Stimulated activated effector memory CD8-positive, alpha-beta T cell treated with anti-CD3 and anti-CD28 coated beads, Interleukin-12 subunit alpha, Interleukin-12 subunit beta, amount 100 ng/mL, for 72 hours (primary cell): Measurements from ENCODE around the gene SLC6A6.
"Not testable (repeated sequence)": the region's sequence is repeated elsewhere in the genome, so short reads cannot be mapped to it uniquely, and the experiment has no call there.

Experiments
- ATAC-seq: fragments of 150-1000 bp; cut with Tn5 transposase; 2 replicates; pipeline ENCODE4 v1.10.0; 2021
- DNase-seq, 2 donors: peaks; one replicate each; pipeline ENCODE4 v3.0.0; 2021 to 2022; ENCODE audit warnings: low spot score in 2 of 2
- H3K27ac Mint-ChIP-seq: one replicate; pipeline ENCODE4 v1.8.0; 2022; ENCODE audit warnings: mild to moderate bottlenecking, mixed read lengths
- H3K36me3 Mint-ChIP-seq: one replicate; pipeline ENCODE4 v1.8.0; 2022; ENCODE audit warnings: mild to moderate bottlenecking, mixed read lengths
- H3K4me1 Mint-ChIP-seq: one replicate; pipeline ENCODE4 v1.8.0; 2022; ENCODE audit warnings: mixed read lengths
- H3K4me3 Mint-ChIP-seq: one replicate; pipeline ENCODE4 v1.8.0; 2022; ENCODE audit warnings: mild to moderate bottlenecking, mixed read lengths
- H3K9me3 Mint-ChIP-seq: one replicate; pipeline ENCODE4 v1.8.0; 2022; ENCODE audit warnings: mixed read lengths

SLC6A6 gene

DNA sequence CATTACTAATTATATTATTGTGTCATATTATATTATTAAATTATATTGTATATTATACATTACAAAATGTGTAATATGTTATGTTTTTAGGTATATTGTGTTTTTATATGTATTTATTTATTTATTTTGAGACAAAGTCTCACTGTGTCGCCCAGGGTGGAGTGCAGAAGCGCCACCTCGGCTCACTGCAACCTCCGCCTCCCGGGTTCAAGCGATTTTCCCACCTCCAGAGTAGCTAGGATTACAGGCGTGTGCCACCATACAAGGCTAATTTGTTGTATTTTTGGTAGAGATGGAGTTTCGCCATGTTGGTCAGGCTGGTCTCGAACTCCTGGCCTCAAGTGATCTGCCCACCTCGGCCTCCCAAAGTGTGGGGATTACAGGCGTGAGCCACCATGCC, 113.1 kb downstream of the SLC6A6 start:
- not testable (repeated sequence) for H3K4me3 Mint-ChIP-seq, H3K27ac Mint-ChIP-seq, H3K9me3 Mint-ChIP-seq, H3K36me3 Mint-ChIP-seq, H3K4me1 Mint-ChIP-seq, DNase-seq, ATAC-seq

GRCh38 chr3:14516738-14517345, 114.4 kb downstream of the SLC6A6 start:
- no peak overlapping the region for H3K4me3 Mint-ChIP-seq
- ATAC-seq = no peak

DNA sequence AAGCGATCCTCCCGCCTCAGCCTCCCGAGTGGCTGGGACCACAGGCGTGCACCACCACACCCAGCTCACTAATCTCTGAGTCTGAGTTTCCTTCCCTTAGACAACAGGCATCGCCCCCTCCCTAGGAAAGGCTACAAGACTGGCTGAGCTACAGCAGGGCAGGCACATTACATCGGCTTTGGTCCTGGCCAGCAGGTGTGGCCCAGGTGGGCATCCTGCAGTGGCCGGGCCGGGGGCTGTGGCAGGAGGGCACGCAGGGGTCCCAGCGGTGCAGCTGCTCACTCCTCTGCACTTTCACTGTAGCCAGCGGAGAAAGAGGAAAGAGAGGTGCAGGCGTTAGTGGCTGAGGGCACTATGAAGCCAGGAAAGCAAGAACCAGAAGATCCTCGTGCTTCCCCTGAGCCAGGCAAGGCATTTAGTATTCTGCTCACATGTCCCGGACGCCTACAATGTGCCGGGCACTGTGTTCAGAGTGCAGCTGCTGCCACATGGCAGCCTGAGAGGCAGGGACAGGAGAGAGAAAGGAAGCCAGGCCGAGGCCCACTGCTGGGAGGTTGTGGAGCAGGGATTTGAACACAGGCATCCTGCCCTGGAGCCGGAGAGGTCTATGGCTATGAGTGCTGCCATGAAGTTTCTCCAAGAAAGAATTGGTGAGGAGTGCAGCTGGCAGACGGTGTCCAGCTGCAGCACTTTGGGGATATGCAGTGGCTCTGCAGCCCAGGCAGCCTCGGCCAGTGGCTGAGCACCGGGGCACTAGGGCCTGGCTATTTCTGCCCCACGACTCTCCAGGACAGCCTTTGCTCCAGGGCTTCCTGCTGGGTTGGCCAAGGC, 115.4 kb downstream of the SLC6A6 start:
- H3K9me3 Mint-ChIP-seq = no peaks in the 10 kb centered on the region
- DNase-seq = no peak
- no peak overlapping the region for H3K4me3 Mint-ChIP-seq
- no peaks in the 10 kb centered on the region for H3K4me1 Mint-ChIP-seq
- H3K27ac Mint-ChIP-seq = no peak overlapping the region
- no peak for ATAC-seq
- H3K36me3 Mint-ChIP-seq = no peaks in the 10 kb centered on the region

More at GRCh38 chr3:14516738-14517345, 114.4 kb downstream of the SLC6A6 start:
- Mint-ChIP-seq H3K9me3 (no peaks in the 10 kb centered on the region), H3K4me1 (no peaks in the 10 kb centered on the region), H3K27ac (no peak overlapping the region), H3K36me3 (no peaks in the 10 kb centered on the region)
- no peak for DNase-seq

DNA sequence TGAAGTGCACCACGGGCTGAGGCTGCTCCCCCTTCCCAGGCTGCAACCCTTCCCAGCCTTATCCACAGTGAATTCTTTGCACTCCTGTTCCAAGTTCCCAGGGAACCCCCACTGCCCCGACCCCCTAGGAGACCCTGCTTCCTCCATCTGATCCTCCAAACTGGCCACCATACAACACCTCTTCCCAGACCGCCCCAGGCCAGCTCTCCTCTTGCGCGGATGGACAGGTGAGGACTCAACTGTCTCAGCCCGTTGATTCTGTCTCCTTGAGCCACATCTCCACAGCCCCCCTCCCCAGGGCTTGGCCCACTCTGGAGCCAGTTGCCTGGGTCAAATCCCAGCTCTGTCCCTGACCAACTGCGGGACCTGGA, 116.0 kb downstream of the SLC6A6 start:
- ATAC-seq (no peak), DNase-seq (no peak)
- Mint-ChIP-seq H3K9me3 (no peaks in the 10 kb centered on the region), H3K4me3 (no peak overlapping the region), H3K4me1 (no peaks in the 10 kb centered on the region), H3K36me3 (no peaks in the 10 kb centered on the region), H3K27ac (no peak overlapping the region)

DNA sequence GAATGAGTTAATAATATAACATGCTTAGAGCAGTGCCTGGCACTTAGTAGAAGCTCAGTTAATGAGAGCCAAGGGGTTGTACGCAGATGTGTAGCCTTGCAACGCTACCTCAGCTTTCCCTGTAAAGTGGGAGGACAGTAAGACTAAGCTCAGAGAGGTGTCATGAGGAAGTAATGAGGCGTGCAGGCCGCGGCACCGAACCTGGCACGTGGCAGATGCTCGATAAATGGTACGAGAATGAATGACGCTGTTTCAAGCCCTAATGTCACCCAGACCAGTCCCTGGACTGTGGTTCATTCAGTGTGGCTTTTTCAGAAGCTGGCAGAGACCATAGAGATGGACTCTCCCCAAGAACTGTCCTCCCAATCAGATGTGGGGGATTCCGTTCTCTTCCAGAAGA, 116.5 kb downstream of the SLC6A6 start:
- Mint-ChIP-seq H3K36me3 (no peaks in the 10 kb centered on the region), H3K4me3 (no peak overlapping the region), H3K27ac (no peak overlapping the region), H3K9me3 (no peaks in the 10 kb centered on the region), H3K4me1 (no peaks in the 10 kb centered on the region)
- DNase-seq (no peak), ATAC-seq (no peak)

GRCh38 chr3:14519406-14519805, 117.0 kb downstream of the SLC6A6 start:
- Mint-ChIP-seq H3K4me3 (no peak overlapping the region), H3K36me3 (no peaks in the 10 kb centered on the region), H3K4me1 (no peaks in the 10 kb centered on the region), H3K9me3 (no peaks in the 10 kb centered on the region), H3K27ac (no peak overlapping the region)
- DNase-seq (no peak), ATAC-seq (no peak)

DNA sequence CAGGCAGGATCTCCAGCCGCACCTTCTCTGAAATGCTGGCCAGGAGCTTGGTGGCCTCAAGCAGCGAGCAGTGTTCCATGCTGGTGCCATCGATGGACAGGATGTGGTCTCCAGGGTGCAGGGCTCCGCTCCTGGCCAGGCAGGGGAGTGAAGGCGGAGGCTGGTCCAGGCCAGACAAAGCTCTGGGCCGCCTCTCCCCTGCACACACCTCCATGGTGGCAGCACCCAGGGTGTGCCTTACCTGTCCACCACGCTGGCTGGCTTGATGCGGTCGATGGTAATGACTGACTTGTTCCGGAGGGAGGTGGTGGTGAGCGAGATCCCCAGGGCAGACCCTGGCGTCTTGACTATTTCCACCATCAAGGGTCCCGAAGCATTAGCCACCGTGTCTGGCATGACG, 117.7 kb downstream of the SLC6A6 start:
- H3K36me3 Mint-ChIP-seq = no peaks in the 10 kb centered on the region
- no peak for ATAC-seq
- H3K9me3 Mint-ChIP-seq = no peaks in the 10 kb centered on the region
- peaks cover 5% of the 10 kb centered on the region for H3K4me1 Mint-ChIP-seq
- no peak overlapping the region for H3K4me3 Mint-ChIP-seq
- no peak for DNase-seq
- no peak overlapping the region for H3K27ac Mint-ChIP-seq

- no peak overlapping the region for H3K27ac Mint-ChIP-seq
- no peak for ATAC-seq
- no peaks in the 10 kb centered on the region for H3K9me3 Mint-ChIP-seq
- H3K36me3 Mint-ChIP-seq = no peaks in the 10 kb centered on the region
- DNase-seq = no peak
- peaks cover 7% of the 10 kb centered on the region for H3K4me1 Mint-ChIP-seq
- no peak overlapping the region for H3K4me3 Mint-ChIP-seq
Observed at GRCh38 chr3:14520967-14521366, 118.6 kb downstream of the SLC6A6 start.

- Mint-ChIP-seq H3K27ac (no peak overlapping the region), H3K9me3 (no peaks in the 10 kb centered on the region), H3K36me3 (no peaks in the 10 kb centered on the region), H3K4me3 (no peak overlapping the region), H3K4me1 (peaks cover 10% of the 10 kb centered on the region)
- DNase-seq (no peak), ATAC-seq (no peak)
Observed at GRCh38 chr3:14521611-14522010, 119.2 kb downstream of the SLC6A6 start.

DNA sequence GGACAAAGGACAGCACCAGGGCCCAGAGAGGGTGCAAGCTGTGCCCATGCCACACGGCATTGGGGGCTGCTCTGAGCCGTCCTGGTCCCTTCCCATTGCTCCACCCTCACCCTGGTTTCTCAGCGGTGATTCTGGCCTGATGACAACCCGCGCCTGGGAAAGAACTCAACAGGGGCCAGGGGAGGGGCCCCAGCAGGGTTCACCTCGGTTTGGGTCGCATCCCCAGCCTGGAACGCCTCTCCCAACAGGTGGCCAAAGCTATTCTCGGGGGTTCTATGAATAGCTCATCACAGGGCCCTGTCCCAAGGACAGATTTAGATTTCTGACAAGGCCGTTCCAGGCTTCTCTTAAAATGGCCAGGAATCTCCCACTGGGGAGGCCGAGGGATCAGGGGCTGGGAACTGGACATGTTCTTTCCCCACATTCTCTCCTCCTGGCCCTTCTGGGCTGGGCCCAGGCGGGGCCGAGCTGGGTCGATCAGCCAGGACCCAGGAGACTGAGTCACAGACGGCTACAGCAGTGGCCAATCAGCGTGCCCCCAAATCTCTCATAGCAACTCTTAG, 119.8 kb downstream of the SLC6A6 start:
- ATAC-seq (no peak), DNase-seq (no peak)
- Mint-ChIP-seq H3K9me3 (no peaks in the 10 kb centered on the region), H3K4me3 (no peak overlapping the region), H3K4me1 (peaks cover 10% of the 10 kb centered on the region), H3K27ac (no peak overlapping the region), H3K36me3 (no peaks in the 10 kb centered on the region)

DNA sequence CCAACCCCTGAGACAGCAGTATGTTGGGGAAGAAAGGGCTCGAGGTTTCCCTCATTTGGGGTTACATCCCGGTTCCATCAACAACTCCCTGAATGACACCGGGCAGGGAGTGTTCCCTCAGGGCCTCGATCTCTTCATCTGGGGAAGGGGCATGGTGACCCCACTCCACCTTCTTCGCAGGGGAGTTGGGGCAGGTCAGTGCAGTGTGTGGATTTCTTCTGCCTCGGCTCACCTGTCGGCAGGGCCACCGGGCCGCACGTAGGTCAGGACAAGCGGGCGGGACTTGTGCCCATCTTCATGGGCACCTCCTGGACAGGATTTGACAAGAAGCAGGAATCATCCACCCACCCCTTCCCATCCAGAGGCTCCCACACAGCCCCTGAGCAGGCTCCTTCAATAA, 120.4 kb downstream of the SLC6A6 start:
- H3K4me3 Mint-ChIP-seq = no peak overlapping the region
- DNase-seq (no peak), ATAC-seq (no peak)
- H3K4me1 Mint-ChIP-seq = peaks cover 10% of the 10 kb centered on the region
- no peak overlapping the region for H3K27ac Mint-ChIP-seq
- no peaks in the 10 kb centered on the region for H3K36me3 Mint-ChIP-seq
- H3K9me3 Mint-ChIP-seq = no peaks in the 10 kb centered on the region

DNA sequence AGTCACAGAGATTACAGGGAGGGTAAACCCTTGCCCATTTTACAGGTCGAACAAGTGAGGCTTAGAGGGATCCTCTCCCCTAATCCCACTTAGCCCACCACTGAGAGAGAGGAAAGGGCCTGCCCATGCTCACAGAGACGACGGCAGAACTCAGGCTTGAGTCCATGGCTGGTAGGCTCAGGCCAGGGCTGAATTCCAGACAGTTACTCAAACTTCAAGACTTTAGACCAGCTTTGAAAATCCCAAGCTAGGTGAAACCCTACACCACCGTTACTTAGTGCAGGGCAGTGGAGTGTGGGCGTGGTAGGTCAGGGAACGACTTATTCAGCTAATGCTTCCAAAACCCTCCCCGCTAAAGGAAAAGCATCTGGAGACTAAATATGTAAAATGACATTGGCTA, 121.4 kb downstream of the SLC6A6 start:
- no peak overlapping the region for H3K27ac Mint-ChIP-seq
- no peak overlapping the region for H3K4me3 Mint-ChIP-seq
- H3K4me1 Mint-ChIP-seq = peaks cover 10% of the 10 kb centered on the region

DNA sequence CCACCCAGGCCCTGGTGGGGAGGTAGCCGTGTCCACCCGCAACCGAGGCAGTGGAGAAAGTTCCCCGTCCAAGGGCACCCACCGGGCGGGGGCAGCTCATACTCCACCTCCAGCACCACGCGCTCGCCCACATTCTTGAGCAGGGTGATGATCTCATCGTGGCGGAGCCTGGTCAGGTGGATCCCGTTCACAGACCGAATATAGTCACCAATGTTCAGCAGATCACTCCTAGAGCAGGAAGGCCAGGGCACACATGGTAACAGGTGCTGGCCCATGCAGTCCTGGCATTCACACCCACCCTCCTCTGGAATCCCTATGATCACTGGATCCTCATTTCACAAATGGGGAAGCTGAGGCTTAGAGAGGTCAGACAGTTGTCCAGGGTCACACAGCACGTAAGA, 121.9 kb downstream of the SLC6A6 start:
- no peak overlapping the region for H3K4me3 Mint-ChIP-seq
- no peak overlapping the region for H3K27ac Mint-ChIP-seq
- DNase-seq (no peak), ATAC-seq (peak; percentile 35)
- H3K4me1 Mint-ChIP-seq = peaks cover 10% of the 10 kb centered on the region
- no peaks in the 10 kb centered on the region for H3K36me3 Mint-ChIP-seq
- no peaks in the 10 kb centered on the region for H3K9me3 Mint-ChIP-seq

More for the DNA sequence above, 121.4 kb downstream of the SLC6A6 start:
- no peaks in the 10 kb centered on the region for H3K36me3 Mint-ChIP-seq
- ATAC-seq = no peak
- DNase-seq = no peak
- H3K9me3 Mint-ChIP-seq = no peaks in the 10 kb centered on the region

GRCh38 chr3:14524920-14525660, 122.7 kb downstream of the SLC6A6 start:
- Mint-ChIP-seq H3K4me1 (peaks cover 10% of the 10 kb centered on the region), H3K4me3 (no peak overlapping the region), H3K36me3 (no peaks in the 10 kb centered on the region), H3K9me3 (no peaks in the 10 kb centered on the region), H3K27ac (no peak overlapping the region)
- ATAC-seq (no peak), DNase-seq (no peak)
